Thyroid gland (tissue), 4 donors: Measurements from ENCODE around the gene SLAMF8.

Experiments used
- CTCF ChIP-seq, 6 experiments: fragments of 200-600 bp in 3 of 6; fragments of 450-650 bp in 3 of 6; sonication (generic) in 3 of 6; IDR thresholded peaks; one replicate each; pipeline ENCODE4 v1.5.1; 2016 to 2019; ENCODE audit warnings: antibody characterized with exemption in 6 of 6, mild to moderate bottlenecking in 2 of 6, inconsistent platforms in 1 of 6, moderate library complexity in 1 of 6
- POLR2A ChIP-seq, 2 donors: fragments of 450-650 bp; IDR thresholded peaks; one replicate each; pipeline ENCODE4 v1.6.1; 2017; ENCODE audit warnings: antibody characterized with exemption in 2 of 2, mild to moderate bottlenecking in 2 of 2, moderate library complexity in 1 of 2

- no peak for TF ChIP-seq CTCF (IDR thresholded peaks at IDR 0.05)
- TF ChIP-seq POLR2A (IDR thresholded peaks at IDR 0.05) = no peak
Measured at GRCh38 chr1:159848326-159848725, 21.7 kb downstream of the SLAMF8 start.
